GM12864 (cell line): ENCODE data around the gene TGIF1.

Experiments
- DNase-seq: peaks from one replicate; pipeline ENCODE4 v3.0.0-alpha.2; 2011; ENCODE audit warnings: low read depth
- H3K4me3 ChIP-seq: 2 replicates; pipeline ENCODE4 v1.5.1; 2011; ENCODE audit warnings: mild to moderate bottlenecking, low read depth, low read length, control low read depth
- TF ChIP-seq, protein P1 (sequence below): IDR thresholded peaks from 2 replicates; pipeline ENCODE4 v1.5.1; 2011; ENCODE audit warnings: low read depth, mild to moderate bottlenecking, moderate library complexity, low read length, control low read depth, inconsistent platforms; ENCODE audit errors: missing control alignments

Gene TGIF1

DNA sequence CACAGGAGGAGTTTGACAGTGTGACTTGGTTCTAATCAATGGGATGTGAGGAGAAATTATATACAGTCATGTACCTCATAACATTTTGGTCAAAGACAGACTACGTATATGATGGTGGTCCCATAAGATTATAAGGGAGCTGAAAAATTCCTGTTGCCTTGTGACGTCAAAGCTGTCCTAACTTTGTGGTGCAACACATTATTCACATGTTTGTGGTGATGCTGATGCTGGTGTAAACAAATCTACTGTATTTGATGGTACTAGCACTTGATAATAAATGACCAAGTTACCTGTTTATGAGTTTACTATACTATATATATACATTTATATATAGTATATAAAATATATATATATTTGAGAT is 29.1 kb upstream of the TGIF1 start:
- H3K4me3 ChIP-seq = no peak overlapping the region
- TF ChIP-seq, protein P1, sequence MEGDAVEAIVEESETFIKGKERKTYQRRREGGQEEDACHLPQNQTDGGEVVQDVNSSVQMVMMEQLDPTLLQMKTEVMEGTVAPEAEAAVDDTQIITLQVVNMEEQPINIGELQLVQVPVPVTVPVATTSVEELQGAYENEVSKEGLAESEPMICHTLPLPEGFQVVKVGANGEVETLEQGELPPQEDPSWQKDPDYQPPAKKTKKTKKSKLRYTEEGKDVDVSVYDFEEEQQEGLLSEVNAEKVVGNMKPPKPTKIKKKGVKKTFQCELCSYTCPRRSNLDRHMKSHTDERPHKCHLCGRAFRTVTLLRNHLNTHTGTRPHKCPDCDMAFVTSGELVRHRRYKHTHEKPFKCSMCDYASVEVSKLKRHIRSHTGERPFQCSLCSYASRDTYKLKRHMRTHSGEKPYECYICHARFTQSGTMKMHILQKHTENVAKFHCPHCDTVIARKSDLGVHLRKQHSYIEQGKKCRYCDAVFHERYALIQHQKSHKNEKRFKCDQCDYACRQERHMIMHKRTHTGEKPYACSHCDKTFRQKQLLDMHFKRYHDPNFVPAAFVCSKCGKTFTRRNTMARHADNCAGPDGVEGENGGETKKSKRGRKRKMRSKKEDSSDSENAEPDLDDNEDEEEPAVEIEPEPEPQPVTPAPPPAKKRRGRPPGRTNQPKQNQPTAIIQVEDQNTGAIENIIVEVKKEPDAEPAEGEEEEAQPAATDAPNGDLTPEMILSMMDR = no peak
- no peak for DNase-seq

DNA sequence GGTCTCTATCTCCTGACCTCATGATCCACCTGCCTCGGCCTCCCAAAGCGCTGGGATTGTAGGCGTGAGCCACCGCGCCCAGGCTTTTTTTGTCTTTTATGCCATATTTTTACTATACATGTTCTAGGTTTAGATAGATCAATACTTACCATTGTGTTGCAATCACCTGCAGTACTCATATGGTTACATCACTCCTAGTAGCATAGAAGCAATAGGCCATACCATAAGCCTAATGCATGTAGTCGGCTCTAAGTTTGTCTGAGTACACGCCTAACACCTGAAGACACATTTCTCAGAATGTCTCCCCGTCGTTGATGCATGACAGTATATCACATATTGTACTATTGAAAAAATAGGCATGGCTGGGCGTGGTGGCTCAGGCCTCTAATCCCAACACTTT is 27.1 kb upstream of the TGIF1 start:
- DNase-seq = no peak
- no peak overlapping the region for H3K4me3 ChIP-seq
- TF ChIP-seq, protein P1 = no peak

DNA sequence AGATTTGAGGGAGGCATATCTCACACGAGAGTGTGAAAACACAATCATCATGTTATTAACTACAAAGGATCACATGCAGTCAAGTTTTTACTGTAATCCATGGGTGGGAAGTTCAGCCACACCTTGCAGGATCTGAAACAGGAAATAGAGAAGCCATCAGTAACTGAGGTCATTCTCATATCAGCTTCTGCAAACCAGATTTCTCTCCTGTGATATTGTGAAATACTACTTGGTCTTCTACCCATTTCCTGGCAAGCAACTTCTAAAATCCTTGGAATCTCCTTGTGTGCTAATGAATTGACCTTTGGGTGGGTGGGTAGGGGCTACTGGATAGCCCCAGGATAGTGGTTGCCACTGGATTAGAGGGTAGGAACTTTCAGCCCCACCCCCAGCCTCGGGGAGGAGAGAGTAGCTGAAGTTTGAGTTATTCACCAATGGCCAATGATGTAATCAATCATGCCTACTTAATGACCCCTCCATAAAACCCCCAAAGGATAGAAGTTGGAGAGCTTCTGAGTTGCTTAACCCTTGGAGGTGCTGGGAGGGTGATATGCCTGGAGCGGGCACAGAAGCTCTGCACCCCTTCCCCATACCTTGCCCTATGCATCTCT is 25.6 kb upstream of the TGIF1 start:
- H3K4me3 ChIP-seq = no peak overlapping the region
- DNase-seq = no peak
- TF ChIP-seq, protein P1 = no peak

DNA sequence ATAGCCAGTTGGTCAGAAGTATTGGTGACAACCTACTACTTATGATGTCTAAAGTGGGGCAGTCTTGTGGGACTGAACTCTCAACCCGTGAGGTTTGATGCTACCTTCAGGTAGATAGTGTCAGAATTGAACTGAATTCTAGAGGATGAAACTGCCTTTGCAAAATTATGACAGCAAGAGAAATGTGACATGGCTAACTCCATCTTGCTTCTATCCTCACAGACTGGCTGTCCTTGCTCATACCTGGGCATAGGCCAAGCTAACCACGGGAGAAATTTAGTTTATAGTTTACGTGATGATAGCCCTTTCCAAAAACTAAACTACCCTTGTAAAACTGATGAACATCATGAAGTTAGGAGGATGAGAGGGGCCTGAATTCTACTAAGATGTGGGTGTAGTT is 24.9 kb upstream of the TGIF1 start:
- no peak overlapping the region for H3K4me3 ChIP-seq
- no peak for DNase-seq
- TF ChIP-seq, protein P1 = no peak

DNA sequence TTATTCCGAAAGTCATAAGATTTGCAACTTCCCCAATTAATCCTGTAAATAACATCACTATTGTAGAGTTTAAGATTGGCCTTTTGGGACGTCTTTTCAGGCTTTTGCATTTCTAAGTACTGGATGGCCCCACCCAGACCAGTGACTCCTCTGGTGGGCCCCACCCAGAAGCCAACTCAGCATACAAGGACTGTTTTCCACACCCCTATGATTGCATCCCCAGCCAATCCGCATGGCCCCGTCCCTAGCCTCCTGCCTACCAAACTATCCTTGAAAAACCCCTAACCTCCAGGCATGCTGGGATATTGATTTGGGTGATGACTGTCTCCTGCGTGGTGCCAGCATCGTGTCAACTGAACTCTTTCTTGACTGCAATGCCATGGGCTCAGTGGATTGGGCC is 24.5 kb upstream of the TGIF1 start:
- no peak for DNase-seq
- H3K4me3 ChIP-seq = no peak overlapping the region
- TF ChIP-seq, protein P1 = no peak

DNA sequence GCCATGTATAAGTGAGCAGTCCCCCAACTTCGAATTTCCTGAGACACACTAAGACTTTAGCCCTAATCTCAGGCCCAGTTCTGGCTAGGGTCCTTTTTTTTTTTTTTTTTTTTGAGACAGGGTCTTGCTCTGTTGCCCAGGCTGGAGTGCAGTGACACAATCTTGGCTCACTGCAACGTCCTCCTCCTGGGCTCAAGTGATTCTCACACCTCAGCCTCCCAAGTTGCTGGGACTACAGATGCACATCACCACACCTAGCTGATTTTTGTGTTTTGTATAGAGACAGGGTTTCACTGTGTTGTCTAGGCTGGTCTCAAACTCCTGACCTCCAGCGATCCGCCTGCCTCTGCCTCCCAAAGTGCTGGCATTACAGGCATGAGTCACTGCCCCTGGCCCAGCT is 23.9 kb upstream of the TGIF1 start:
- TF ChIP-seq, protein P1 = no peak
- no peak for DNase-seq
- H3K4me3 ChIP-seq = no peak overlapping the region

DNA sequence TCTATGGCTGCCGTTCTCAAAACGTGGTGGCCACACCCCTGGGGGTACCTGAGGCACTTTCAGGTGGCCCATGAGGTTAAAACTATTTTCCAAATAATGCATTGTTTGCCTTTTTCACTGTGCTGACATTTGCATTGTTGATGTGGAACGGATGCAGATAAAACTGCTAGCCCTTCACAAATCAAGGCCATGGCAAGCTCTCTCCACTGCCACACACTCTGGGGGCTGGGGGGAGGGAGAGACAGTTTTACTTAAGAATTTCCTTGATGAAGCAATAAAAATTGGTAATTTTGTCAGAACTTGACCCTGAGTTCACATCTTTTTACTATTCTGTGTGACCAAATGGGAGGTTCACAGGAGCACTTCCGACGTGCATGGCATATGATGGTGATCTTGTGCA is 22.0 kb upstream of the TGIF1 start:
- H3K4me3 ChIP-seq = no peak overlapping the region
- no peak for DNase-seq
- TF ChIP-seq, protein P1 = no peak
